ENCODE data around the gene WIPF2.

WIPF2 gene

DNA sequence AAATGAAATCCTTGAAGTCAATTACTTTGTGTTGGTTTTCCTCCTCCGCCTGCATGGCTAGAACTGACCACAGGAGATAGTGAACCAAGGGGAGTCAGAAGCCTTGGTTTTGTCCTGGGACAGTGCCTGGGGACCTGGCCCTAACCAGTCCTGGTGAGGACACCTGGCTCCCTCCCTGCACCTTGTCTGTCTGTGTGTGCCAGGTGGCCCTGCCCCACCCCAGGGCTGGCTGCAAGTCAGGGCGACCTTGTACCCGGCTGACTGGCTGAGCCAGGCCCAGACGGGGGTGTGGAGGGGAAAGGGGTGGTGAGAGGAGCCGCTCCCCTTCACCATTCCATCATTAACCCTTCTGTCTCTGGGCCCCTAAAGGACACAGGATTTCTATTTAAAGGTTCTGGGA, 38.4 kb upstream of the WIPF2 start:
- TF ChIP-seq, protein P1, sequence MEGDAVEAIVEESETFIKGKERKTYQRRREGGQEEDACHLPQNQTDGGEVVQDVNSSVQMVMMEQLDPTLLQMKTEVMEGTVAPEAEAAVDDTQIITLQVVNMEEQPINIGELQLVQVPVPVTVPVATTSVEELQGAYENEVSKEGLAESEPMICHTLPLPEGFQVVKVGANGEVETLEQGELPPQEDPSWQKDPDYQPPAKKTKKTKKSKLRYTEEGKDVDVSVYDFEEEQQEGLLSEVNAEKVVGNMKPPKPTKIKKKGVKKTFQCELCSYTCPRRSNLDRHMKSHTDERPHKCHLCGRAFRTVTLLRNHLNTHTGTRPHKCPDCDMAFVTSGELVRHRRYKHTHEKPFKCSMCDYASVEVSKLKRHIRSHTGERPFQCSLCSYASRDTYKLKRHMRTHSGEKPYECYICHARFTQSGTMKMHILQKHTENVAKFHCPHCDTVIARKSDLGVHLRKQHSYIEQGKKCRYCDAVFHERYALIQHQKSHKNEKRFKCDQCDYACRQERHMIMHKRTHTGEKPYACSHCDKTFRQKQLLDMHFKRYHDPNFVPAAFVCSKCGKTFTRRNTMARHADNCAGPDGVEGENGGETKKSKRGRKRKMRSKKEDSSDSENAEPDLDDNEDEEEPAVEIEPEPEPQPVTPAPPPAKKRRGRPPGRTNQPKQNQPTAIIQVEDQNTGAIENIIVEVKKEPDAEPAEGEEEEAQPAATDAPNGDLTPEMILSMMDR (conservative IDR thresholded peaks at IDR 0.05; ENCODE audit: control insufficient read depth, insufficient read depth, low read depth, low read length): no peak
- no peak for DNase-seq (ENCODE audit: low read depth)
- no peak overlapping the region for H3K4me3 ChIP-seq (ENCODE audit: control insufficient read depth, low read depth, low read length)

DNA sequence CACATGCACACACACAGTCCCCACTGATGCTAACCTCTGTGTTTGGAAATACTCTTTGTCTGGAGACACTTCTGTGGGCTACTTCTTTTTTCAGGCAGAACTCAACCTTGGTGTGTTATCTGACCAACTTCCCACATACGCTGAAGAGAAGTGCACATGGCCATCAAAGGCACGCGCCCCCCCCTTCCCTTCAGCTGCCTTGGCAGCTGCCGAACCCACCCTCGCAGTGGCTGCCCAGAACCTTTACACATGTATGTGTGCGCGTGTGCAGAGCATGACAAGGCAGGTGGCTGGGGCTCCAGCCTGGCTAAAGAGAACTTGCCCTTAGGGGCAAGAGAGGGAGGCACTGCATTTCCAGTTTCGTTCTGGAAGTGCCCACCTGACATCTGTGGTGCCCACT, 37.9 kb upstream of the WIPF2 start:
- TF ChIP-seq, protein P1 (conservative IDR thresholded peaks at IDR 0.05; ENCODE audit: control insufficient read depth, insufficient read depth, low read depth, low read length): no peak

DNA sequence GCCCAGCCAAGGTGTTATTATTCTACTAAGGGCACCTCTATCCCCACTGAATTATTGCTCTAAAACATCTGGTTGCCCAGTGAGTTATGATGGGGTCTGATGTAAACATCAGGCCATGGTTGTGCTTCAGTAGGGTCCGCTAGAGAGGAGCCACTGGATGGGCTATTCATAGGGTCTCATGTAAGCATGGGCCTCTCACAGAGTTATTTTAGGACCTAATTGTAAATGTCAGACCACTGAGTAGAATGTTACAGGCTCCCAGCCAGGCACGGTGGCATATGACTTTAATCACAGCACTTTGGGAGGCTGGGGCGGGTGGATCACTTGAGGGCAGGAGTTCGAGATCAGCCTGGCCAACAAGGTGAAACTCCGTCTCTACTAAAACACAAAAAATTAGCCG, 36.5 kb upstream of the WIPF2 start:
- H3K4me3 ChIP-seq (ENCODE audit: control insufficient read depth, low read depth, low read length): no peak overlapping the region
- TF ChIP-seq, protein P1 (conservative IDR thresholded peaks at IDR 0.05; ENCODE audit: control insufficient read depth, insufficient read depth, low read depth, low read length): no peak
- no peak for DNase-seq (ENCODE audit: low read depth)

More for the DNA sequence above, 37.9 kb upstream of the WIPF2 start:
- DNase-seq (ENCODE audit: low read depth): no peak
- no peak overlapping the region for H3K4me3 ChIP-seq (ENCODE audit: control insufficient read depth, low read depth, low read length)

DNA sequence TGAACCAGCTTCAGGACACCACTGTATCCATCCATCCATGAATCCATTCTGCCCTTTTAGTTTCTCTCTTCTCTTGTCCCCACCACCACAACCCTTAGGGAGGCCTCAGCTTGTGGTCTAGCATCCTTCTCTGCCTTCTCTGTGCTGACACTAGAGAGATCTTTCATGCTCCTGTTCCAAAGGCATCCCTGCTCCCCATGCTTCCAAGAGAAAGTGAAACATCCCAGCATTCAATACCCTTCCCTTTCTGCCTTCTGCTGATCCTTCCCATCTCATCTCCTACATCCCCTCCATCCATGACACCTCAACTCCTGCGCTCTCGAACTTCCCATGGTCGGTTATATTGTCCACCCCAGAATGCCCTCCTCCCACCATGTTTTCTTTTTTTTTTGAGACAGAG, 31.9 kb upstream of the WIPF2 start:
- no peak for DNase-seq (ENCODE audit: low read depth)
- no peak overlapping the region for H3K4me3 ChIP-seq (ENCODE audit: control insufficient read depth, low read depth, low read length)
- TF ChIP-seq, protein P1 (conservative IDR thresholded peaks at IDR 0.05; ENCODE audit: control insufficient read depth, insufficient read depth, low read depth, low read length): no peak

DNA sequence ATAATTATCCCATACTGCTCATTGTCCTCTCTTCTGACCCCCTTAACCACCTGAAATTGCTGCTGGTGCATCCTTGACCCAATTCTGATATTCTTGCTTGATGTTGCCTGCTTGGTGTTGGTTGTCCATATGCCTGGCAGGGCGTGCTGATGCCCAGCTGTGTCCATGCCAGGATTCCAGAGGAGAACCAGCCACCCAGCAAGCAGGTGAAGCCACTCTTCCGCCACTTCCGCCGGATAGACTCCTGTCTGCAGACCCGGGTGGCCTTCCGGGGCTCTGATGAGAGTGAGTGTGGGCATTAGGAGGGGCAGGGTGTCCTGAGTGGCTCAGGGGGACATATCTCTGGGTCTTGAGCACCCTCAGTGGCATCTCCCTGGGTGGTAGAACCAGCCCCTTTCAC, 30.4 kb upstream of the WIPF2 start:
- no peak for DNase-seq (ENCODE audit: low read depth)
- TF ChIP-seq, protein P1 (conservative IDR thresholded peaks at IDR 0.05; ENCODE audit: control insufficient read depth, insufficient read depth, low read depth, low read length): no peak
- no peak overlapping the region for H3K4me3 ChIP-seq (ENCODE audit: control insufficient read depth, low read depth, low read length)

DNA sequence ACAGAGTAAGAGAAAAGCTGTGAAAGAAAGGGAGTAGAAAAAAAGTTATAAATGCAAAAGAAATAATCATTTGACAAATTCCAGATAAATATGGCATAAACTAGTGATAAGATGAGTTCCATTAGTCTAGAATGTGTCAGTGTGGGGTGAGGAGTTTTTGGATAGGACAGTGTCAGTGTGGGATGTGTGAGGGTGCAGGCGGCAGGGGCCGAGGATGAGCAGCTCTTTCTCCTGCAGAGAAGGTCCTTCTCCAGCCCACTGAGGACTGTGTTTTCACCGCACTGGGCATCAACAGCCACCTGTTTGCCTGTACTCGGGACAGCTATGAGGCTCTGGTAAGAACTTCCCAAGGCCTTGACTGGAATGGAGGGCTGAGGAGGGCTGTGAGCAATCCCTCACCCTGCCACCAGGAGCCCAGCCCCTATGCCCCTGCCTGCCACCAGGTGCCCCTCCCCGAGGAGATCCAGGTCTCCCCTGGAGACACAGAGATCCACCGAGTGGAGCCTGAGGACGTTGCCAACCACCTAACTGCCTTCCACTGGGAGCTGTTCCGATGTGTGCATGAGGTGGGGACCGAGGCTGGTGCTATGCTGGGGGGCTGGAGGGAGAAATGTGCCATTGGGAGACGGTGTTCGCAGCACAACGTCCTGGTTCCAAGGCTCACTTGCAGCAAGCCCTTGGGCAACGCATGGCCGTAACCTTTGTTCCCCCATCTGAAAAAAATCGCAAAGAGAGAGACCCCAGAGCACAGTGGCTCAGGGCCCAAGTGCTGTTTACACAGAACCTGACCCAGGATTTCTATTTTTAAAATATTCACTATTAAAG, 28.7 kb upstream of the WIPF2 start:
- DNase-seq (ENCODE audit: low read depth): no peak
- H3K4me3 ChIP-seq (ENCODE audit: control insufficient read depth, low read depth, low read length): no peak overlapping the region
- TF ChIP-seq, protein P1 (conservative IDR thresholded peaks at IDR 0.05; ENCODE audit: control insufficient read depth, insufficient read depth, low read depth, low read length): peak; percentile 33

All from fibroblast of mammary gland (primary cell).